SH-SY5Y (cell line): ENCODE data around the gene PHF5A.

Experiments
- GATA2 ChIP-seq: IDR thresholded peaks from 2 replicates; pipeline ENCODE4 v1.6.1; 2011; ENCODE audit warnings: mild to moderate bottlenecking, low read depth, low read length
- GATA3 ChIP-seq: IDR thresholded peaks from 2 replicates; pipeline ENCODE4 v1.6.1; 2011; ENCODE audit warnings: low read depth, mild to moderate bottlenecking, low read length, moderate library complexity

- TF ChIP-seq GATA3 (no peak), GATA2 (no peak)
These were observed 12.8 kb upstream of the PHF5A start for GRCh38 chr22:41481131-41481830.
